GM08714 (cell line): ENCODE results near the gene MMP10.

Experiments
- H3K4me3 ChIP-seq: fragments of 200-500 bp; sonication (Bioruptor generic); 2 replicates; pipeline ENCODE4 v1.5.1; 2014; ENCODE audit warnings: mild to moderate bottlenecking, low read length, inconsistent platforms
- ZNF274 ChIP-seq: IDR thresholded peaks from 2 replicates; pipeline ENCODE4 v1.6.1; 2012; ENCODE audit warnings: mild to moderate bottlenecking, low read depth, low read length

Gene MMP10

DNA sequence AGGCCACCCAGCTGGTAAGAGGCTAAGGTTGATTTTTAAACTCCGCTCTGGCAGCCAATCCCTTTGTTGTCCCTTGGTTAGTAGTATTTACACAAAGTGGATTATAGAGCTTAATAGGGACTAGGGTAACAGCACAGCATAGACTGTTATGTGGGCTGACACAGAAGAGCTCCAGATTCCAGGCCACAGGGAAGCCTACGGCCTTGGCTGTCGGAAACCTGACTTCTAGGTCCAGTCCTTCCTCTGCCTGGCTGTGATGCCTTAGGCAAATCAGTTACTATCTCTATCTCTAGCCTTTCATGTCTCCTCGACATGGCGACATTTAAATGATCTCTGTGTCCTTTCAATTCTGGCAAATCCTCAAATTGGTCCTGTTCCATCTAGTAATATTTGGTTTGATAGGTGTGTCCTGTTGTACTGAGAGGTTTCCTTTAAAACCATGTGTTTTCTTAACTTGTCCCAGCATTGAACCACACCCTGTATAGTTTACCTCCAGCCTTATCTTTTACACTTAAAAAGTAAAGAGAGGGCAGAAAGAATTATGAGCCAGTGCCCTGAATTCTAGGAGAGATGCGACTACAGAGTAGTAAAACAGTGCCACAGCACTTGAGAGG lies 13.4 kb upstream of the MMP10 start:
- no peak for TF ChIP-seq ZNF274
- H3K4me3 ChIP-seq: no peak overlapping the region

DNA sequence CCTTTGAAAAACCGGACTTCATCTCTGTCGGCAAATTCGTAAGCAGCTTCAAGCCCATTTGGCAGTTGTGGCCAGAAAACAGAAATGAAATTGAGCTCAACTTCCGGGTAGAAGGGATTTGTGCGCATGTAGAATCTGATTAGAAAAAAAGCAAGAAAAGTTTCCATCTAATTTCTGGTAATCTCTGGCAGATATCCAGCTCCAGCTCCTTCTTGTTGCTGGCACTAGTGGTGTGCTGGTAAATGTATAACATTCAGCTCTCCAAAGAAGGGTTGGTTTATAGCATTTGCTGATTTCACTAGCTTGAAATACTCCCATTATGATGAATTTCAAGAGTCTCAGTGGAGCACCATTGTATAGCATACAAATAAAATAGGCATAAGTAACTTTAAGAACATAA lies 12.2 kb upstream of the MMP10 start:
- H3K4me3 ChIP-seq: no peak overlapping the region
- no peak for TF ChIP-seq ZNF274

DNA sequence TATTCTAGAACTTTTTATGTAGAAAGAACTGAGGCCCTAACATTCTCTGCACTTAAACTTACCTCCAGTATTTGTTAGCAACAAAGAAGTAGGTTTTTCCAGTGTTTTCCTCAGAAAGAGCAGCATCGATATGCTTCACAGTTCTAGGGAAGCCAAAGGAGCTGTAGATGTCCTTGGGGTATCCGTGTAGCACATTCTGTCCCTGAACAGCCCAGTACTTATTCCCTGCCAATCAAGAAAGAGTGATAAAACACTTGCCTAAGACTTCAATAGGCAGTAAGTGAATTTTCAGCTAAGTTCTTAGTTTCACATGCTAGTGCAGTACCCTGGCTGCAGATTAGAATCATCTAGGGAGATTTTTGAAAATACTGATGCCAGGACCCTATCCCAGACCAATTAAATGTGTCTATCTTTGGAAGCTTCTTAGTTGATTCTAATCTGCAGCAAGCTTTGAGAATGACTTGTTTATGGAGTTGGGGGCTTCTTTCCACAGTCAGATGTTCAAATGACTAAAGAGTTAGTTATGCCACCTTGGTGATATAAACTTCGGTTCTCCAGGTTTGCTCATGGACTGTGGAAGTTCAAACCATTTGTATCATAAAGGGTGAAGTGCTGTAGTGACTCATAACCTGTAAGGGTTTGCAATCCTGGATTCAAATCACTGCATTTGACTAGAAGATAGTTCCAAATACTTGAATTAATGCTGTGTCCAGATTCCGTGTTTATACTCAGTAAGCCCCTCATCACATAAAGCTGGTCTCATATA lies 11.0 kb upstream of the MMP10 start:
- no peak for TF ChIP-seq ZNF274
- no peak overlapping the region for H3K4me3 ChIP-seq

DNA sequence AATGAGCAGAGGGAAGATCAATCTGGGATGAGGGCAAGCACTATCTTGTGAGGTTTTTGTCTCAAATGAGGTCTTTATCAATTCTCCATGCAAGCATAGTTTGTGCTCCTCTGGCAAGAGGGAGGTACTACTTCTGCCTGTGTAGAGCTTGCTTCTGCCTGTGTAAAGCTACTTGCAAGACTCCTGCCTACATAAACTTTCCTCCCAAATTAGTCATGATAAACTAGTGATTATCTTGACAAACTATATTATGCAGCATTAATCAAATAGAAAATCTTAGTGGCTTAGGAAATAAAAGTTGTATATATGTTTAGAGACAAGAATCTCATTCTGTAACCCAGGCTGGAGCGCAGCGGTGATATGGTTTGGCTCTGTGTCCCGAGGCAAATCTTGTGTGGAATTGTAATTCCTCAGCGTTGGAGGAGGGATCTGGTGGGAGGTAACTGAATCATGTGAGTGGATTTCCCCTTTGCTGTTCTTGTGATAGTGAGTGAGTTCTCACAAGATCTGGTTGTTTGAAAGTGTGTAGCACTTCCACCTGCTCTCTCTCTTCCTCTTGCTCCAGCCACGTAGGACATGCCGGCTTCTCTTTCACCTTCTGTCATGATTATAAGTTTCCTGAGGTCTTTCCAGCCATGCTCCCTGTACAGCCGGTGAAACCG lies 8.0 kb upstream of the MMP10 start:
- no peak overlapping the region for H3K4me3 ChIP-seq
- no peak for TF ChIP-seq ZNF274

DNA sequence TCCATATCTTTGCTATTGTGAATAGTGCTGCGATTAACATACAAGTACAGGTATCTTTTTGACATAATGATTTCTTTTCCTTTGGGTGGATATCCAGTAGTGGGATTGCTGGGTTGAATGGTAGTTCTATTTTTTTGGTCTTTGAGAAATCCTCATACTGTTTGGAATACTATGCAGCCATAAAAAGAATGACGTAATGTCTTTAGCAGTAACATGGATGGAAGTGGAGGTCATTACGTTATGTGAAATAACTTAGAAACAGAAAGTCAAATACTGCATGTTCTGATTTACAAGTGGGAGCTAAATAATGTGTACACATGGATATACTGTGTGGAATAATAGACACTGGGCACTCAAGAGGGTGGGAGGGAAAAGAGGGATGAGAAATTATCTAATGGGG lies 4.0 kb upstream of the MMP10 start:
- no peak for TF ChIP-seq ZNF274

DNA sequence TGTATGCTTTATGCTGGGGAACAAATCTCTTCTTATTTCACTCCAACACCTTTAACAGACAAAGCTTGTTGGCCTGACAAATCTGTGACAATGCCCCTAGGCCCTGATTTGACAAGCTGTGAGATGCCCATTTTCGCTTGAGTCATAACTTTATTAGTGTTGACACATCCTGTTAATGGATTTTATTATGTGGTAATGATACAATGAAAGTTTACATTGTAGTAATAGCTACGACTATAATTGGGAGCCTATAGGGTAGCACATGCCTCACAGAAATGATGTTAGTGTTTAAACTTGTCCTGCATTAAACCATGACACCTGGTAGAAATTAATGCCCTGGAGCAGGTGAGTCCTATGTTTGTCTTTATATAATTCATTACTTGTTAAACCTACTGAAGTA lies 3.3 kb upstream of the MMP10 start:
- no peak for TF ChIP-seq ZNF274
- no peak overlapping the region for H3K4me3 ChIP-seq

More for the DNA sequence above, 4.0 kb upstream of the MMP10 start:
- no peak overlapping the region for H3K4me3 ChIP-seq

DNA sequence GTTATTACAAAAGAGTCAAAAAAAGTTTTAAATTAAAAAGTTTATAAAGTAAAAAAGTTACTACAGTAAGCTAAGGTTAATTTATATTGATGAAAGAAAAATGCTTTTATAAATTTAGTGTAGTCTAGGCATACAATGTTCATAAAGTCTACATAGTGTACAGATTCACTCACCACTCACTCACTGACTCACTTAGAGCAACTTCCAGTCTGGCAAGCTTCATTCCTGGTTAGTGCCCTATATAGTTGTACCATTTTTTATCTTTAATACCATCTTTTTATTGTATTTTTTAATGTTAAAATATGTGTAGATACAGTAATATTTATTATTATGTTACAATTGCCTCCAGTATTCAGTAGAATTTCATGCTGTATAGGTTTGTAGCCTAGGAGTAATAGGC lies 2.6 kb upstream of the MMP10 start:
- H3K4me3 ChIP-seq: no peak overlapping the region
- no peak for TF ChIP-seq ZNF274

DNA sequence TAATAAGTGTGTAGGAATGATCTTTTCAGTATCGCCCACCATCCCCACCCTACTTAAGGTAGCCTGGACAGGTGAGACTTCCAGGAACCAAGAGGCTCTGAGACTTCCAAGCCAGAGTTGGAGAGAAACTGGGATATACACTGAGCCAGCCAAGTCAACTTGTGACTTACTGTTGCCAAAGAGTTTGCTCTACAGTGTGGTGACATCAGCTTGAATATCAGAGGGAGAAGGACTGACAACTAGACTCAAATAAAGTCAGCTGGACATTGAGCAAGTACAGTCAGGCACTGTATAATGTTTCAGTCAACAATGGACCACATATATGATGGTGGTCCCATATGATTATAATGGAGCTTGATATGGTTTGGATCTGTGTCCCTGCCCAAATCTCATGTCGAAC lies 1.2 kb upstream of the MMP10 start:
- TF ChIP-seq ZNF274: no peak
- no peak overlapping the region for H3K4me3 ChIP-seq

DNA sequence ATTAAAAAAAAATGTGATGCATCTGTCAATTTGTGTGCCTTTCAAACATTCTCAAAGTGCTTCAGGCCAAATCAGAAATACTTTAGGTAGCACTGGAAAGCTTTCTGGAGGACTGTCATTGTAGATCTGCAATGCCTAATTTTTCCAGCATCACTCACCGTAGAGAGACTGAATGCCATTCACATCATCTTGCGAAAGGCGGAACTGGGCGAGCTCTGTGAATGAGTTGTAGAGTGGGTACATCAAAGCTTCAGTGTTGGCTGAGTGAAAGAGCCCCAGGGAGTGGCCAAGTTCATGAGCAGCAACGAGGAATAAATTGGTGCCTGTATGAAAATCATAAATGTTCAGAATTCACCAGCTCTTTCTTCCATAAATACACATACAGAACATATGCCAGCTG lies 4.0 kb downstream of the MMP10 start:
- H3K4me3 ChIP-seq: no peak overlapping the region
- no peak for TF ChIP-seq ZNF274

DNA sequence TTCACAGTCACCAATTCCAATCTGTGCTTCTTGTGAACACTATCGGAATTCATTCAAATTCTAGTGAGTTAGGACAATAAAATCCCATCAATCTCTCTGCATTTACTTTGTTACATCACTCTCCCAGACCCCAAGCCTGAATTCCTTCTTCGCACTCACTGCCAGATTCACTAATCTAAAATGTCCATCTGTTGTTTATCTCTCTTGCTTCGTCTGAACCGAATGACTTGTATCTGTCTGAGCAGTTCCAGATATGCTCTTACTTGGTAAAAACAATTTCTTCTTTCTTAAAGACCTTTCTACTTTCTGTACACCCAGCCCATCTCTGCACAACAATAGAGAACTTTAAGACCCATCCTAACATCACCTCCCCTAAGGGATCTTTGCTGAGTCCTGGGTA lies 7.0 kb downstream of the MMP10 start:
- H3K4me3 ChIP-seq: no peak overlapping the region
- TF ChIP-seq ZNF274: no peak

DNA sequence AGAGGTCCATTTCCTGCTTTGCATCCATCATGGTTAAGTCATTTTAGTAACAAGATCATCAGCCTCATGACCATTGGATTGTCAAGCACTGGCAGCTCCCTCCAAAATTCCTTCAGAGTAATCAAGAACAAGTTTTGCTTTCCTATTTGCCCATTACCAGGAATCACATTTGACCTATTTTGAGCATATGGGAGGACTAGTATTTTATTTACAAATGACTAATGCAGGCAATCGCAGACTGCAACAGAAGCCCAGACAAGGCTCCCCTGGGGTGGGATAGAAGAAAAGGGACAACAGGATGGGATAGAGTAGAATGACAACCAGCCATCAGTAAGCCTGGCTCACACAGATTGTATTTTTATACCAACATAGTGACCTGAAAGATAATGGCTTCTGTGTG lies 9.1 kb downstream of the MMP10 start:
- H3K4me3 ChIP-seq: no peak overlapping the region
- no peak for TF ChIP-seq ZNF274

DNA sequence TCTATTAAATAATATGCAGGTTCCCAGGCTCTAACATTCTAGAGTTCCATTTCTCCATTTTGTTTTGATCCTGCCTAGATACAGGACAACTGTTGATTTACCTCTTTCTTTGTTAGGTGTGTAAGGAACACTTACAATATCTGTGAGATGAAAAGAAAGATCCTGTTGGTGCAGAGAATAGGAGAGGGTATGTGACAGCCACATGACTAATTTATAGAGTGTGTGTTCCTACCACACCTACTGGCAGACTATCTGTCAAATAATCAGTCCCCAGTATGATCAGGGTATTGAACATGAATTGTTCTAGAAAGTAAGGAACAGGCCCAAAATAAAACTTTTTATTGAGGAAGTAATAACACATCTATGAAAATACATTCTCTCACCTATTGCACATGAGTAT lies 10.2 kb downstream of the MMP10 start:
- H3K4me3 ChIP-seq: no peak overlapping the region
- no peak for TF ChIP-seq ZNF274

DNA sequence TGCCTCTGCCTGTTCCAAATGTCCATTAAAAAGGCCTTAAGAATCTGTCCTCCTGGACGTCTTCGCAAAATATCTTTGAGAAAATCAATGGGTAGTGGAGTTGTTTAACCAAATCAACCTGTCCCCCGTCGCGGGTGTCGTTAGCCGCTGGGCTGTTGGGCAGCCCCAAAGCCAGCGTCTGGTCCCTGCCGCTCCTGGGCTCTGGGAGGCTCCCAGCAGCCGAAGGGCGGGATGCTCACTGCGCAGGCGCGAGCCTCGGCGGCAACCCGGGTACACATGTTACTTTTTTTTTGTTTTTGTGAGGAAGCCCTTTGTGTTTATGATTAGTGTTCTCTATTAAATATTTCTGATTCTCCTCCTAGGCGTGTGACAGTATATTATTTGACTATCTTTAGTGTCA lies 12.6 kb downstream of the MMP10 start:
- no peak for TF ChIP-seq ZNF274

DNA sequence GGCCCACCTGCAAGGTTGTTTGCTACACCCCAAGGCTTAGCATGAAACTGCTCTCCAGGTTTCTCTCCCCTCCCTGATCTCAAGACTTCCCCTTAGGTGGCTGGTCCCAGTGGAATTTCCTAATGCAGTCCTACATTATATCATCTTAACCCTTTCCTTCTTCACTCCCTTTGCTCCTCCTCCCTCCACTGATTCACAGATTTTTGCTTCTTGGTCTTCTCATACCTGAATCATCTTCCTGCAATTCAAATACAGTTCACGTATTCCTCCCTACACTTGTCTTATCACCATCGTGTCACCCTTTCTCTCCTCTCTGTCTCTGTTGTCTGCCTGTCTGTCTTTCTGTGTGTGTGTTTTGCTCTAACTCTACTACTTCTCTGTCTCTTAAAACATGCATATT lies 17.0 kb downstream of the MMP10 start:
- H3K4me3 ChIP-seq: no peak overlapping the region
- no peak for TF ChIP-seq ZNF274

More for the DNA sequence above, 12.6 kb downstream of the MMP10 start:
- H3K4me3 ChIP-seq: no peak overlapping the region

DNA sequence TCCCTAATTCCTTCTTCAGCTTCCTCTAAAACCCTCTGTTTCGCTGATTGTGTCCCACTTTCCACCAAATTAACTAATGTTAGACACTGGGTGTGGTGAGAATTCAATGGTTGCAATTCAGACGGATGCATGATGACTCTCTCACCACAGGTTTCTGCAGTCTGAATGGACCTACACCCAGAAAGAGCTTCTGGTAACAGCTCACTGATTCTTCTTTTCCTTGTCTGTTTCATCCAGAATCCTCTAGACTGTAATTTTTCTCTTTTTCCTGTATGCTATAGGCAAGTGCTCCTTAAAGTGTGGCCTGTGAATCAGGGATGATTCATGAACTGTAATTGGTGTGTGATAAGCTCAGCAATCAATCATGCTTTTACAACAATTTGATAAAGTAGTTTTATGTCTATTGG lies 18.1 kb downstream of the MMP10 start:
- no peak for TF ChIP-seq ZNF274
- no peak overlapping the region for H3K4me3 ChIP-seq
